Endothelial cell of umbilical vein (primary cell): Measurements from ENCODE around the gene ADGRG7. TPM values are rescaled to one million over a fixed set of nuclear protein-coding genes. Genes with fewer than 3 reads are reported as not detected.

Experiments
- BruUV-seq: library from RNA; stranded (reverse); fragments of 400-500 nt; replicated peaks from 2 replicates; lab custom pipeline; 2021; lab: Mats Ljungman, UMichigan
- CTCF ChIA-PET: fragments of 300-600, 350-600 bp; sonication (Branson Sonifier 250); formaldehyde crosslinking; loops from one replicate; lab custom pipeline; 2021; ENCODE audit warnings: antibody characterized with exemption, inconsistent platforms; lab: Charles Lee
- POLR2A ChIA-PET: fragments of 300-600, 350-600 bp; sonication (Branson Sonifier 250); formaldehyde crosslinking; loops from one replicate; lab custom pipeline; 2021; ENCODE audit warnings: antibody characterized with exemption, inconsistent platforms; lab: Charles Lee
- DNase-seq: peaks from one replicate; pipeline ENCODE4 v3.0.0-alpha.2; 2011; ENCODE audit warnings: low read depth, low spot score
- FAIRE-seq: peaks from 2 replicates; lab custom pipeline; 2011; peaks lifted over from hg19 to GRCh38; lab: Jason Lieb, UNC
- H2AFZ ChIP-seq: 2 replicates; pipeline ENCODE4 v1.6.0; 2012; ENCODE audit warnings: low read depth, low read length, control low read depth, inconsistent platforms
- H3K27ac ChIP-seq: 2 replicates; pipeline ENCODE4 v1.5.1; 2011; ENCODE audit warnings: low read depth, mild to moderate bottlenecking, control low read depth, low read length, moderate library complexity; ENCODE audit not compliant: insufficient read depth
- H3K27me3 ChIP-seq, 2 experiments: 2 replicates each; pipeline versions ENCODE4 v1.6.0 to v1.6.1; 2011; ENCODE audit warnings: low read length in 2 of 2, mixed read lengths in 1 of 2; ENCODE audit not compliant: control insufficient read depth in 2 of 2, insufficient read depth in 2 of 2
- H3K36me3 ChIP-seq, 2 experiments: 2 replicates in 1 of 2; 3 replicates in 1 of 2; pipeline ENCODE4 v1.5.1; 2011; ENCODE audit warnings: low read length in 2 of 2, mild to moderate bottlenecking in 1 of 2, moderate library complexity in 1 of 2; ENCODE audit not compliant: control insufficient read depth in 2 of 2, insufficient read depth in 2 of 2; ENCODE audit errors: extremely low read depth in 1 of 2
- H3K4me1 ChIP-seq: 3 replicates; pipeline ENCODE4 v1.5.1; 2011; ENCODE audit warnings: mild to moderate bottlenecking, low read length; ENCODE audit not compliant: control insufficient read depth, insufficient read depth; ENCODE audit errors: extremely low read depth
- H3K4me2 ChIP-seq: 2 replicates; pipeline ENCODE4 v1.6.1; 2011; ENCODE audit warnings: low read length, control low read depth, mixed read lengths; ENCODE audit not compliant: insufficient read depth
- H3K4me3 ChIP-seq, 3 experiments: fragments of 200-600 bp in 1 of 3; sonication (generic), shearing (Covaris generic) in 1 of 3; replicated peaks in 1 of 3; 2 replicates each; pipeline ENCODE4 v1.5.1; 2011 to 2016; ENCODE audit warnings: control low read depth in 3 of 3, low read length in 3 of 3, mild to moderate bottlenecking in 2 of 3, inconsistent platforms in 1 of 3, low read depth in 1 of 3, moderate library complexity in 1 of 3; ENCODE audit not compliant: insufficient read depth in 1 of 3
- H3K79me2 ChIP-seq: 2 replicates; pipeline ENCODE4 v1.6.0; 2012; ENCODE audit warnings: low read length, inconsistent platforms; ENCODE audit not compliant: control insufficient read depth, insufficient read depth
- H3K9ac ChIP-seq: replicated peaks from 2 replicates; pipeline ENCODE3; 2011; ENCODE audit warnings: low read length, control low read depth; ENCODE audit not compliant: insufficient read depth; ENCODE audit errors: extremely low read depth
- H3K9me1 ChIP-seq: replicated peaks from 3 replicates; pipeline ENCODE4 v1.6.0; 2011; ENCODE audit warnings: mild to moderate bottlenecking, low read length; ENCODE audit not compliant: control insufficient read depth, insufficient read depth; ENCODE audit errors: extremely low read depth
- H3K9me3 ChIP-seq: replicated peaks from 2 replicates; pipeline ENCODE4 v1.5.1; 2012; ENCODE audit warnings: low read length, inconsistent platforms; ENCODE audit not compliant: control insufficient read depth, insufficient read depth
- H4K20me1 ChIP-seq: replicated peaks from 2 replicates; pipeline ENCODE3; 2011; ENCODE audit warnings: mild to moderate bottlenecking, low read length; ENCODE audit not compliant: control insufficient read depth, insufficient read depth; ENCODE audit errors: extremely low read depth
- CTCF ChIP-seq, 2 donors: IDR thresholded peaks; 1 replicate in 1 of 2; 2 replicates in 1 of 2; pipeline ENCODE4 v1.5.1; 2011; ENCODE audit warnings: low read length in 2 of 2, mild to moderate bottlenecking in 2 of 2, moderate library complexity in 2 of 2, control low read depth in 1 of 2, inconsistent platforms in 1 of 2, low read depth in 1 of 2; ENCODE audit not compliant: insufficient read depth in 1 of 2; ENCODE audit errors: extremely low read depth in 1 of 2
- EZH2 ChIP-seq: IDR thresholded peaks from 2 replicates; pipeline ENCODE4 v1.6.1; 2012; ENCODE audit warnings: borderline replicate concordance, low read depth, mild to moderate bottlenecking, moderate library complexity, low read length, inconsistent platforms; ENCODE audit not compliant: severe bottlenecking
- FOS ChIP-seq: IDR thresholded peaks from 2 replicates; pipeline ENCODE4 v1.6.1; 2011; ENCODE audit warnings: mild to moderate bottlenecking, low read length, moderate library complexity, borderline replicate concordance; ENCODE audit not compliant: insufficient read depth
- GATA2 ChIP-seq: IDR thresholded peaks from 2 replicates; pipeline ENCODE4 v1.7.0; 2011; ENCODE audit warnings: low read depth, mild to moderate bottlenecking, moderate library complexity, mixed read lengths, low read length; ENCODE audit not compliant: insufficient read length, insufficient read depth
- JUN ChIP-seq: IDR thresholded peaks from 2 replicates; pipeline ENCODE4 v1.6.1; 2011; ENCODE audit warnings: borderline replicate concordance, low read depth; ENCODE audit not compliant: insufficient read length, insufficient read depth
- MAX ChIP-seq: IDR thresholded peaks from 2 replicates; pipeline ENCODE4 v1.6.1; 2011; ENCODE audit not compliant: insufficient read depth, insufficient read length
- MYC ChIP-seq: IDR thresholded peaks from one replicate; pipeline ENCODE4 v1.6.1; 2011; ENCODE audit warnings: mild to moderate bottlenecking, low read depth, low read length
- POLR2A ChIP-seq: IDR thresholded peaks from 2 replicates; pipeline ENCODE4 v1.6.1; 2012; ENCODE audit warnings: low read depth, mild to moderate bottlenecking, control low read depth, low read length
- POLR2AphosphoS5 ChIP-seq: IDR thresholded peaks from 2 replicates; pipeline ENCODE4 v1.6.1; 2012; ENCODE audit warnings: low read depth, mild to moderate bottlenecking, control low read depth, low read length, moderate library complexity; ENCODE audit not compliant: insufficient read depth
- dilution Hi-C: fragments of 300-500 bp; cut with MboI; formaldehyde crosslinking; loops from one replicate; pipeline ENCODE4 v1.15.0; 2019; ENCODE audit warnings: low sequenced_read_pairs; ENCODE audit not compliant: extremely low pct_ligation_motif_present
- intact Hi-C: fragments of 100-400 bp; cut with micrococcal nuclease; formaldehyde crosslinking; loops from one replicate; pipeline ENCODE4 v1.10.0; 2022
- polyA plus RNA-seq, 4 experiments: library from polyadenylated mRNA; depleted of rRNA in 3 of 4; stranded (reverse) in 3 of 4; unstranded in 1 of 4; fragments of >200 nt; gene quantifications; 2 replicates each; pipeline versions ENCODE4 v1.2.1 to v1.2.3, GENCODE V29; 2011 to 2012; ENCODE audit warnings: missing spikeins in 1 of 4
- total RNA-seq: library from RNA; stranded (reverse); gene quantifications from 2 replicates; pipeline ENCODE4 v1.2.3, GENCODE V29; 2021

Gene ADGRG7
- total and polyA plus RNA-seq, 2 donors (not counting 3 experiments of a cell fraction or from before 2014, with no cell fraction given), result not detected

- Histone ChIP-seq H3K9me3 (no peaks in the 10 kb centered on the region), H3K27me3 (no peaks in the 10 kb centered on the region), H3K4me2 (no peak overlapping the region), H3K36me3 (no peaks in the 10 kb centered on the region), H2AFZ (no peak overlapping the region), H4K20me1 (no peaks in the 10 kb centered on the region), H3K4me1 (peaks cover 3% of the 10 kb centered on the region), H3K4me3 (no peak overlapping the region), H3K9me1 (no peaks in the 10 kb centered on the region), H3K9ac (no peak overlapping the region), H3K27ac (no peak overlapping the region), H3K79me2 (no peaks in the 10 kb centered on the region)
- no TSS peak for BruUV-seq
- no peak for DNase-seq
- no peak for FAIRE-seq
- dilution Hi-C loops (no loop called here), intact Hi-C loops (no loop called here)
- CTCF ChIA-PET, result interaction anchor here (9.2 kb wide), 1 partner anchor 124 kb away, joined by 292 read pairs; no protein-coding TSS in a partner anchor
- POLR2A ChIA-PET, result no interaction called here
- no peak for TF ChIP-seq GATA2
- TF ChIP-seq POLR2A, result no peak
- no peak for TF ChIP-seq CTCF (IDR thresholded peaks at IDR 0.05; ENCODE audit: extremely low read depth in 1 of 2, insufficient read depth in 1 of 2, low read depth in 1 of 2, low read length in 2 of 2)
- TF ChIP-seq MYC, result no peak
- no peak for TF ChIP-seq MAX
- no peak for TF ChIP-seq POLR2AphosphoS5
- TF ChIP-seq EZH2, result no peak
- TF ChIP-seq JUN, result no peak
- no peak for TF ChIP-seq FOS
Measured at GRCh38 chr3:100586832-100587231, 22.6 kb upstream of the ADGRG7 start.
